OCI-LY3 (cell line): ENCODE results near the gene R3HCC1L.

Source experiments
- CTCF ChIP-seq: fragments of 200-600, 300-600 bp; sonication (generic); IDR thresholded peaks from 2 replicates; pipeline ENCODE4 v1.5.1; 2014; ENCODE audit warnings: antibody characterized with exemption, low read length, low read depth
- EZH2phosphoT487 ChIP-seq: fragments of 200-600 bp; shearing (Covaris generic); IDR thresholded peaks from 2 replicates; pipeline ENCODE4 v1.6.1; 2018; ENCODE audit warnings: antibody characterized with exemption, mixed run types, low read depth

GRCh38 chr10:98202378-98202777 is 67.9 kb downstream of the R3HCC1L start:
- no peak for TF ChIP-seq CTCF
- no peak for TF ChIP-seq EZH2phosphoT487
